T-cell (primary cell): Measurements from ENCODE around the gene SLF1. TPM values are rescaled to one million over a fixed set of nuclear protein-coding genes. Genes with fewer than 3 reads are reported as not detected.

Experiments used
- ATAC-seq, 4 experiments: fragments of 200-7000 bp in 3 of 4; fragments of 150-1000 bp in 1 of 4; cut with Tn5 transposase; replicated peaks in 1 of 4; 1 replicate in 3 of 4; 2 replicates in 1 of 4; pipeline ENCODE4 v1.10.0; 2021; ENCODE audit warnings: moderate library complexity in 3 of 4, mild to moderate bottlenecking in 2 of 4, moderate number of reproducible peaks in 1 of 4
- CTCF ChIA-PET, 2 donors: fragments of 300-600 bp; sonication (Branson Sonifier 250); formaldehyde crosslinking; loops; one replicate each; lab custom pipeline; 2022; ENCODE audit warnings: antibody characterized with exemption in 2 of 2; lab: Charles Lee
- POLR2A ChIA-PET, 2 donors: fragments of 300-600 bp; sonication (Branson Sonifier 250); formaldehyde crosslinking; loops; one replicate each; lab custom pipeline; 2022; ENCODE audit warnings: antibody characterized with exemption in 2 of 2; lab: Charles Lee
- DNase-seq, 35 experiments: peaks; one replicate each; pipeline versions ENCODE4 v3.0.0 to v3.0.0-alpha.2; 2013 to 2023
- H3K27ac ChIP-seq: one replicate; pipeline ENCODE4 v1.5.1; 2013; ENCODE audit warnings: low read length
- H3K27me3 ChIP-seq, 2 experiments: replicated peaks in 1 of 2; 1 replicate in 1 of 2; 2 replicates in 1 of 2; pipeline versions ENCODE4 v1.6.1 to v1.7.0; 2013; ENCODE audit warnings: low read length in 1 of 2, mixed read lengths in 1 of 2; ENCODE audit not compliant: control insufficient read depth in 2 of 2, insufficient read depth in 2 of 2; ENCODE audit errors: extremely low read depth in 1 of 2
- H3K36me3 ChIP-seq, 2 donors: 1 replicate in 1 of 2; 2 replicates in 1 of 2; pipeline versions ENCODE4 v1.6.1 to v1.7.0; 2013; ENCODE audit warnings: low read length in 1 of 2; ENCODE audit not compliant: control insufficient read depth in 2 of 2, insufficient read depth in 1 of 2; ENCODE audit errors: extremely low read depth in 1 of 2
- H3K4me1 ChIP-seq, 2 experiments: 1 replicate in 1 of 2; 2 replicates in 1 of 2; pipeline versions ENCODE4 v1.6.1 to v1.7.0; 2013; ENCODE audit warnings: low read length in 2 of 2, mixed read lengths in 1 of 2; ENCODE audit not compliant: insufficient read depth in 2 of 2, control insufficient read depth in 1 of 2; ENCODE audit errors: extremely low read depth in 1 of 2
- H3K4me3 ChIP-seq, 2 donors: 1 replicate in 1 of 2; 2 replicates in 1 of 2; pipeline versions ENCODE4 v1.5.1 to v1.7.0; 2013; ENCODE audit warnings: mild to moderate bottlenecking in 2 of 2, low read length in 1 of 2, moderate library complexity in 1 of 2; ENCODE audit not compliant: control insufficient read depth in 1 of 2; ENCODE audit errors: extremely low read depth in 1 of 2
- H3K9me3 ChIP-seq: 2 replicates; pipeline ENCODE4 v1.7.0; 2013
- H3K27ac Mint-ChIP-seq, 2 donors: one replicate each; pipeline ENCODE4 v1.8.0; 2020 to 2021; ENCODE audit warnings: mild to moderate bottlenecking in 2 of 2, mixed read lengths in 2 of 2
- H3K27me3 Mint-ChIP-seq, 2 donors: one replicate each; pipeline ENCODE4 v1.8.0; 2021 to 2022; ENCODE audit warnings: mixed read lengths in 2 of 2
- H3K36me3 Mint-ChIP-seq: one replicate; pipeline ENCODE4 v1.8.0; 2021; ENCODE audit warnings: mixed read lengths
- H3K4me1 Mint-ChIP-seq, 3 donors: one replicate each; pipeline ENCODE4 v1.8.0; 2020 to 2022; ENCODE audit warnings: mixed read lengths in 3 of 3, mild to moderate bottlenecking in 1 of 3
- H3K4me3 Mint-ChIP-seq, 3 donors: one replicate each; pipeline ENCODE4 v1.8.0; 2020 to 2022; ENCODE audit warnings: mild to moderate bottlenecking in 3 of 3, mixed read lengths in 3 of 3, moderate library complexity in 3 of 3
- H3K9me3 Mint-ChIP-seq, 3 donors: one replicate each; pipeline ENCODE4 v1.8.0; 2020 to 2022; ENCODE audit warnings: mixed read lengths in 3 of 3
- WGBS: methylation state at CpG from one replicate; pipeline ENCODE4 v1.1.5; 2013; ENCODE audit warnings: missing lambda C conversion rate; ENCODE audit not compliant: insufficient coverage; 5-methylcytosine and 5-hydroxymethylcytosine counted together
- total RNA-seq, 35 experiments: library from RNA in 6 of 35; stranded (reverse) in 6 of 35; fragments of 120-200 nt in 1 of 35; gene quantifications; one replicate each; pipeline versions ENCODE4 v1.2.1 to v1.2.4 and lab custom pipeline; 2013 to 2026

The SLF1 gene
- total RNA-seq, 5 donors from 2014 or later (not counting 1 experiment from before 2014, with no cell fraction given) = 7.8 to 13.4 (median 11.1) TPM

DNA sequence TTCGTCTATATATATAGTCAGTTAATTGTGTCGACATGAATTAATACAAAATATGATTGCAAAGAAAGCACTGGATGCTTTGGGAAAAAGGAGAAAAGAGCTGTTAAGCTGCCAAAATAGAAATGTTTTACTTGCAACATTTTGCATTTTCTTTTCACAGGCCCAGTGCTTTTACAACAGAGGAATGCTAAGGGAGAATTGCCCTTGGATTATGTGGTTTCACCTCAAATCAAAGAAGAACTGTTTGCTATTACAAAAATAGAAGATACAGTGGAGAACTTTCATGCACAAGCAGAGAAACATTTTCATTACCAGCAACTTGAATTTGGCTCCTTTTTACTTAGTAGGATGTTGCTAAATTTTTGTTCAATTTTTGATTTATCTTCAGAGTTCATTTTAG, 76.2 kb downstream of the SLF1 start:
- H3K4me3 Mint-ChIP-seq = no peak overlapping the region
- CTCF ChIA-PET = no interaction called here

DNA sequence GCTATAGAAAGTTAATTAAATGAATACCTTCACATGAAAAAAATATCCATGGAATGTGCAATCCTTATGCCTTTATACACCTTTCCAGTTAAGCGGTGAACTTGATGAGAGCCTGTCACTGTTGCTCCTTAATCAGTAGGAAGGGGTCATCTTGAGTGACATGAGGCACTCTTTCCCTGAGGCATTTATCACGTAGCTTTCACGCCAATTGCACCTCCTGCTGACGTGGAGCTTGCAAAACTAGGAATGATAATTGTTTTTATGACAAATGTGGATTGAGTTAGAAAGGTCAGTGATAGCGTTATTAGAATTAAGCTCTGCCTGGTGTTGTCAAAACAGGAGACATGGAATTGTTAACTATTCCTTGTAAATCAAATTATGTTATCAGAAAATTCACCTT, 79.7 kb downstream of the SLF1 start:
- ChIA-PET POLR2A (no interaction called here), CTCF (no interaction called here)
- Mint-ChIP-seq H3K27ac (no peak overlapping the region), H3K9me3 (no peaks in the 10 kb centered on the region), H3K36me3 (peaks cover 24% of the 10 kb centered on the region), H3K4me3 (no peak overlapping the region), H3K27me3 (no peaks in the 10 kb centered on the region), H3K4me1 (peaks cover 0 to 11% (median 0%) of the 10 kb centered on the region in 3 donors)
- Histone ChIP-seq H3K9me3 (no peaks in the 10 kb centered on the region), H3K27ac (no peak overlapping the region), H3K4me3 (no peak overlapping the region), H3K36me3 (peaks cover 5 to 7% of the 10 kb centered on the region in 2 donors), H3K4me1 (no peaks in the 10 kb centered on the region), H3K27me3 (no peaks in the 10 kb centered on the region)
- ATAC-seq (no peak), DNase-seq (no peak)
- WGBS = no CpG with 5 or more reads among the region's 5 CpGs

More for the DNA sequence above, 76.2 kb downstream of the SLF1 start:
- POLR2A ChIA-PET = no interaction called here
- no peak for DNase-seq
- Histone ChIP-seq H3K27me3 (no peaks in the 10 kb centered on the region), H3K27ac (no peak overlapping the region), H3K4me3 (no peak overlapping the region), H3K9me3 (no peaks in the 10 kb centered on the region), H3K4me1 (no peaks in the 10 kb centered on the region), H3K36me3 (peaks cover 5 to 15% of the 10 kb centered on the region in 2 donors)
- peaks cover 0 to 5% (median 0%) of the 10 kb centered on the region in 3 donors for H3K4me1 Mint-ChIP-seq
- no peaks in the 10 kb centered on the region for H3K9me3 Mint-ChIP-seq
- no peaks in the 10 kb centered on the region for H3K27me3 Mint-ChIP-seq
- WGBS = no CpG with 5 or more reads among the region's 2 CpGs
- peaks cover 38% of the 10 kb centered on the region for H3K36me3 Mint-ChIP-seq
- no peak overlapping the region for H3K27ac Mint-ChIP-seq
- ATAC-seq = no peak

DNA sequence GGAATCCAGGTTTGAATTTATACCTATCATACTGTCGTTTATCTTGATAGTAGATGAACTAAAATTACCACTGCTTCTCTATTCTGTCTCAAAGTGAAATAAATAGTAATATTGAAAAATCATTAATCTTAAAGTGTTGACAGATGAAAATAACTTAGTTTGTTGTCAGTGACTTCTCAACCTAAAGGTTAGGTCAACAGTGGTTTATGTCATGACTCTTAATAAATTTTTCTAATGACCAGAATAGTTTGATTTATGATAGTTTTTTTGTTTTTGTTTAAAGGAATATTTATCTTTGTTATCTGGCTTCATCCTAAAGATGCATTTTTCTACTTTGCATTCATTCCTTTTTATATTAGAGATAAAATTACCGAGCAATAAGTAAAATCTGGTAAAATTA, 81.1 kb downstream of the SLF1 start:
- DNase-seq (no peak), ATAC-seq (no peak)
- Histone ChIP-seq H3K9me3 (no peaks in the 10 kb centered on the region), H3K27me3 (no peaks in the 10 kb centered on the region), H3K4me3 (no peak overlapping the region), H3K27ac (no peak overlapping the region), H3K4me1 (no peaks in the 10 kb centered on the region), H3K36me3 (peaks cover 5 to 7% of the 10 kb centered on the region in 2 donors)
- peaks cover 0 to 9% (median 0%) of the 10 kb centered on the region in 3 donors for H3K4me1 Mint-ChIP-seq
- no peaks in the 10 kb centered on the region for H3K9me3 Mint-ChIP-seq
- ChIA-PET POLR2A (no interaction called here), CTCF (no interaction called here)
- H3K4me3 Mint-ChIP-seq = no peak overlapping the region
- no CpG with 5 or more reads among the region's 2 CpGs for WGBS
- no peaks in the 10 kb centered on the region for H3K27me3 Mint-ChIP-seq
- H3K27ac Mint-ChIP-seq = no peak overlapping the region
- H3K36me3 Mint-ChIP-seq = peaks cover 18% of the 10 kb centered on the region

DNA sequence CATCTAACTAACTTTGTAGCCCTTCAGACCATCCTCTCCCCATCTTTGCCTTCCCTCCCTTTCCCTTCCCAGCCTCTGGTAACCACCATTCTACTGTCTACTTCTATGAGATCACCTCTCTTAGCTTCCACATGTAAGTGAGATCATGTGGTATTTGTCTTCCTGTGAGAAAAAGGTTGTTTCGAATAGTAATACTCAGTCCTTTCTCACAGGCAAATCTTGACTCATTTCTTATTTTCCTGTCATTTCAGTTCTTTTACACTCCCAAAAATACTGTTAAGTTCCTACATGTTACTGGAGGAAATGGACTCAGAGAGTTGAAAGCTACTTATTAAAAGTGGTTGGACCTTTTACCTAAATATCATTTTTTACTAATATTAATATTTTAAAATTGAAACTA, 82.1 kb downstream of the SLF1 start:
- ATAC-seq (no peak), DNase-seq (peak in 1 of 35 experiments; percentile 9)
- Mint-ChIP-seq H3K27ac (no peak overlapping the region), H3K4me3 (no peak overlapping the region), H3K27me3 (no peaks in the 10 kb centered on the region), H3K9me3 (no peaks in the 10 kb centered on the region), H3K36me3 (peaks cover 12% of the 10 kb centered on the region), H3K4me1 (peaks cover 0 to 9% (median 0%) of the 10 kb centered on the region in 3 donors)
- Histone ChIP-seq H3K4me1 (no peaks in the 10 kb centered on the region), H3K4me3 (no peak overlapping the region), H3K27ac (no peak overlapping the region), H3K9me3 (no peaks in the 10 kb centered on the region), H3K27me3 (no peaks in the 10 kb centered on the region), H3K36me3 (peaks cover 0 to 5% of the 10 kb centered on the region in 2 donors)
- CTCF ChIA-PET = no interaction called here
- WGBS = no CpG with 5 or more reads among the region's 1 CpG
- POLR2A ChIA-PET = no interaction called here

DNA sequence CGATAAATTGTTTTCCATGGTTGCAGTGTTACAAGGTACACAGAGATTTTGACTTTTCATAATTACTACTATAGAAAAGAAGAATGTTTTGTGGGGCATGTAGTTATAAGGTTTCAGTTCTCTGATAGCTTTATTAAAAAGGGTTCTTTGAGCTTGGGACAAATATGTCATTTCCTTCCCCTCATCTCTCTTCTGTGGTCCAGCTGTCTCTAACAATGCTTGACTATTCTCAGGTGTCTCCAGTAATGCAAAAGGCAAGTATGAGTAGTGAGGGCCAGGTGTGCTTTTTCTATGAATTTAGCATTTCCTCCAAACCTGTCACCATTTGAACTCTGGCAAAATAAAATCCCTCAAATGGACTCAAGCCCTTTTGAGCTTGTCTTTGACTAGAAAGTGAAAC, 84.3 kb downstream of the SLF1 start:
- no peak for DNase-seq
- Mint-ChIP-seq H3K36me3 (peaks cover 17% of the 10 kb centered on the region), H3K4me1 (peaks cover 0 to 9% (median 0%) of the 10 kb centered on the region in 3 donors), H3K9me3 (no peaks in the 10 kb centered on the region), H3K27me3 (no peaks in the 10 kb centered on the region), H3K4me3 (no peak overlapping the region), H3K27ac (no peak overlapping the region)
- H3K4me3 ChIP-seq = no peak overlapping the region
- peaks cover 0 to 5% of the 10 kb centered on the region in 2 donors for H3K36me3 ChIP-seq
- CTCF ChIA-PET = no interaction called here
- no peak for ATAC-seq
- no peaks in the 10 kb centered on the region for H3K9me3 ChIP-seq
- POLR2A ChIA-PET = no interaction called here
- H3K27me3 ChIP-seq = no peaks in the 10 kb centered on the region
- no peak overlapping the region for H3K27ac ChIP-seq
- no CpG with 5 or more reads among the region's 1 CpG for WGBS
- H3K4me1 ChIP-seq = no peaks in the 10 kb centered on the region

DNA sequence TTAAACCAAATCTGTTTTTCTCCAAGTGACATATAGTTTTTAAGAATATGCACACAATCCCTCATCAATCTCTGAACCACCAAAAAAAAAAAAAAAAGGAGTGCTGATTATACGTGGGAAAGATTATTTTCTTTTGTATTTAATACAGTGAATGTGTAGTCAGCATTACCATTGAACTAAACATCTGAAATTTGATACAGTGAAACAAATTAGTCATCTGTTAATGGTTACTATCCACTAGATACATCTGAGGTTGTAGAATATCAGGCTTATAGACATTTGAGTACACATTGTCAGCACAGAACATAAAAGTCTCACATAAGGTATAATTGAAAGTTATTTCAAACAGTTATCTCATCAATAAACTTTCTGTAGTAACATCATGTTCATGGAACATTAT, 87.0 kb downstream of the SLF1 start:
- no peak for ATAC-seq
- CTCF ChIA-PET = interaction anchor here in 1 of 2 donors (0.7 kb wide), 1 partner anchor 1482 kb away, joined by 5 read pairs; no protein-coding TSS in a partner anchor
- Histone ChIP-seq H3K36me3 (peaks cover 2 to 11% of the 10 kb centered on the region in 2 donors), H3K4me3 (no peak overlapping the region), H3K27me3 (no peaks in the 10 kb centered on the region), H3K27ac (no peak overlapping the region), H3K9me3 (no peaks in the 10 kb centered on the region), H3K4me1 (no peaks in the 10 kb centered on the region)
- Mint-ChIP-seq H3K27me3 (no peaks in the 10 kb centered on the region), H3K4me1 (peaks cover 0 to 8% (median 0%) of the 10 kb centered on the region in 3 donors), H3K36me3 (peaks cover 30% of the 10 kb centered on the region), H3K27ac (no peak overlapping the region), H3K4me3 (no peak overlapping the region), H3K9me3 (no peaks in the 10 kb centered on the region)
- POLR2A ChIA-PET = no interaction called here
- no peak for DNase-seq
- no CpG with 5 or more reads among the region's 1 CpG for WGBS
